ENCODE measurements around the gene PRELP.
"Not testable (repeated sequence)": the region's sequence is repeated elsewhere in the genome, so short reads cannot be mapped to it uniquely, and the experiment has no call there.

PRELP gene

GRCh38 chr1:203475012-203475981, at the start of gene PRELP:
Gene PRELP, plus strand, starts transcription at chr1:203475806. Its CDS starts 7,379 bp downstream, at chr1:203483185.
- DNase-seq = no peak

DNA sequence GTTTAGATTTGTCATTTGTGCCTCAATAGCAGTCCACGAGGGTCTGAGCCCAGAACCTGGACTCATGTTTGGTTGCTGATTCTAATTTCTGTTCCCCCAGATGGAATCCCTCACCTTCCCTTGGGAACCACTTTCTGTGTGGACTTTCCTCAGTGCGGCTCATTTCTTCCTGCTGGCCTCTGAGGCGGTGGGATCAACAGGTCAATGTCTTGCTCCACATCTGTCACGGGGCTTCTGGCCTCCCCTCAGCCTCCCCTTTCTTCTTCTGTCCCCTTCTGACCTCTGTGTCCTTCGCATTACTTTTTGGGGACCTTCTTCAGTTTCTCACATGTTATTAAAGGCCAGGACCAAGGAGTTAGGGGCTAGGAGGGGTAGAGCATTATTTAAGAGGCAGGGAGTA, 49.2 kb upstream of the PRELP start:
- no peak for DNase-seq

DNA sequence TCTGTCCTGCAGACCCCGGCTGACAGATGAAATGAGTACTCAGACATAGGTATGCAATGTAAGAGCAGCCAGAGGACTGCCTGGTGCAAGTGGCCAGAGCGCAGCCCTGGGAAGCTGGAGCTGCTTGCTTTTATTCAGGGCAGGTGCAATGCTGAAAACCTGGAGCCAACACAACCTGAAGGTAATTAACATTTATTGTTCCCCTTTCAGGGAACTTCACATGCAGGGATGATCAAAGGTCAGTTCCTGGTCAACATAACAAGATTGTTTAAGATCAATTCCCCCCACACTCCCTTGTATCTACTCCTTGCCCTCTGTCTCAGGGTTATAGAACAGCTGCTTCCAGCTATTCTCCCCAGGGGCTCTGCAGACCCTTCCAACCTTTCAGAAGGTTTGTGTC, 48.7 kb upstream of the PRELP start:
- no peak for DNase-seq

DNA sequence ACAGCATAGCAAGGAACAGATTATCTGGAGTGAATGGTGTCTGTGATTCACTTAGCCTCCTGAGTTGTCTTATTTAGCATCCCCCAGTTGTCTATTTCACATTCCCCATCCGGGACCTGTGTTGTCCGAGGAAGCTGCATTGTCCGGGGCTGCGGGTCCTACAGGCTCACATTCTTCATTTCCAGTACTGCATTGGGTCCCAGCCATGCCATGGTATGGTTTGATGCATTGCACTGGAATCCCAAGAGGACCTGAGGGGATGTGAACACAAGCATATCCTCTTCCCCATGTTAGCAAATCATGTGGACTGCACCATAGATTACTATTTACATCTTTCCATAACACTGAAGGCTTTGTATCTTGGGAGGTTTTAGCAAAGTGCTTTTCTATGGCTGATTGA, 48.2 kb upstream of the PRELP start:
- DNase-seq = no peak

- DNase-seq = no peak
Observed at GRCh38 chr1:203428981-203429599, 46.5 kb upstream of the PRELP start.

- no peak for DNase-seq
Observed at GRCh38 chr1:203435615-203436014, 40.0 kb upstream of the PRELP start.

DNA sequence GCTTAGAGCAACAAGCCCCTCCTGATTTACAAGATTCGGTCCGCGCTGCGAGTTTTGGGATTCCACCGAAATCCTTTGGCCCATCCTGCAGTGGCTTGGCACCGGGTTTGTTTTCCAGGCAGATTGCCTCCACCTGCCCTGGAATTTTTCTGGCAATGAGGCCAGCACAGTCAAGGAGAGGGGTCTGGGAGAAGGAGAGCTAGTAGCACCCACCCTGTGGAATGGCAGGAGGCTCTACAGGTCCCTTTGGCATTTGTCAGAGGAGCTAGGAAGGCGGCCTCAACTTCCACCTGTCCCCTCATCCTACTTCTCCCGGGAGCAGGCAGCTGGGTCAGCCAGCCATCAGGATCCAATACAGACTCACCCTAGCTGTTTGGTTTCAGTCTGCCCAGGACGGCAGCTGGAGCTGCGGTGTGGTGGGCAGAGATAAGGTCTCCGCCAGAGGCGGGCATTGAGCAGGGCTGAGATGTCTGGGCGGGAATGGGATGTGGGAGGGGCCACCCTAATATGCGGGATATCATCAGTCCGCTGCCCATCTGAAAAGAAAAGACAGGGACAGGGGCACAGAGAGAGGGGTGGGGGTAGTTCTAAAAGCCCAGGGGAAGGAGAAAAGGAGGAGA, 37.8 kb upstream of the PRELP start:
- no peak for DNase-seq

- DNase-seq = no peak
Observed at GRCh38 chr1:203439131-203439730, 36.4 kb upstream of the PRELP start.

DNA sequence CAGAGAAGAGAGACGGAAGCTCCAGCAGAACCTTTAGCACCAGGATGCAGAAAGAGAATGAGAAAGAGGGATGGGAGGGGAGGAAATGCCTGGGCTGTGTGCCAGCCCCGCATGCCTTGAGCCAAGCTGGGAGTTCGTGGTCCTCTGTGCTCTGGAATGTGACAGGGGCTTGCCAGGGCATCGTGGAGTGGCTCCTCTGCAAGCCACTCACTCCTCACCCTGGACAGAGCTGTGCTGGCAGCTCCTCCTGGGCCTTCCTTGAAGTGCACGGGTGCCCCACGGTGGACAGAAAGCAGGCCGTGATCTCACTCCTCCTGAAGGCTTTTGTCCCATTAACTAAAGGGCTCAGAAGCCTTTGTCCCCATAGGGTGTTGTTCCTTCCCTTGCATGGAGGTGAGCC, 34.8 kb upstream of the PRELP start:
- no peak for DNase-seq

DNA sequence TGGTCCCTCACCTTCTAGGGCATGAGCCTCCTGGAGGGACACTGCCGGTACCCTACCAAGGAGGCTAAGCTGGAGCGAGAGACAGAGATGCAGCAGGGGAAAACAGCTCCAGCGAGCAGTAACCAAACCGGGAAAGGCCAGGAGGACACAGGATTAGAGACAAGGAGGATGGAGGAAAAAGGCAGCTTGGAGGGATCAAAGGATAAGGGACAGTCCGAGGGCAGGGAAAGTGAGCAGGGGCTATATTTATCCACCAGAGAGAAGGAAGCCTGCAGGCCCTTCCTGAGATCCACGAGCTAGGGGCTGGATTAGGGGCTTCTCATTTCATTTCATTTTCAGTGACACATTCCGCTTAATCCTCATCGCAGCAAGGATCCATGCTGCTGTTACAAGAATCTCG, 33.8 kb upstream of the PRELP start:
- no peak for DNase-seq

DNA sequence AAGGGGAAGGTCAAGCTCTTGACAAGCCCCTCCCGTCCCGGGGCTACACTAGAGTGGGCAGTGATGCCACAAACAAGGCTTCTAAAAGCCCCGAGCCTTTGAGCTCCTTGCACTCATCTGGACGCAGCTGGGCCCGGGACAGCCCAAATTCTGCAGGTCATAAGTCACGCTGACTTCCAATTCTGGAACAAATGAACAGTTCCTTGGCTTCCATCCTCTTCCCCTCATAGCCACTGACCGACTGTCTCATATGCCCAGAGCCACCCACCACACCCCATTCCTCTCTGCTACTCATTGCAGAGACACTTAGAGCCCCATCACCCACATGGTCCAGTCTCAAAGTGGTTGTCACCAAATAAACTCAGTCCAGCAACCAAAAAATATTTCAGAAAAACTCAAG, 32.8 kb upstream of the PRELP start:
- DNase-seq = no peak

GRCh38 chr1:203443296-203443695, 32.3 kb upstream of the PRELP start:
- no peak for DNase-seq

GRCh38 chr1:203444171-203444576, 31.4 kb upstream of the PRELP start:
- DNase-seq = no peak

DNA sequence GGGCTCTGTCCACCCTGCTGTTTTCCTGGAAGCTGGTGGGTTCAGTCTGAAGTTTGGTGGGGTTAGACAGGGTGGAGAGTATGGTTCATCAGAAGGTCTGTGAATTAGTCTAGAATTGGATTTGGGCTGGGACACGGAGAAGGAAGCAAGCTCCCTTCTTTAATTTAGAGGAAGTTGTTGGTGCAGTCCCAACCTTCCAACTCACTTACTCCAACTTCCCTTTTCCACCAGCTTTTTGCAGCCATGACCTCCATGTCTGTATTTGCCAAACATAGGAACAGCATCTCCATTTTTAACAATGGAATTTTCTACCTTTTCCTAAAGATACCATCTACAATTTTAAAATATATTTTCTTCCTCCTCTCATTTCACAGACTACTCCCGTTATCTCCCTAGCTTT, 28.5 kb upstream of the PRELP start:
- no peak for DNase-seq

DNA sequence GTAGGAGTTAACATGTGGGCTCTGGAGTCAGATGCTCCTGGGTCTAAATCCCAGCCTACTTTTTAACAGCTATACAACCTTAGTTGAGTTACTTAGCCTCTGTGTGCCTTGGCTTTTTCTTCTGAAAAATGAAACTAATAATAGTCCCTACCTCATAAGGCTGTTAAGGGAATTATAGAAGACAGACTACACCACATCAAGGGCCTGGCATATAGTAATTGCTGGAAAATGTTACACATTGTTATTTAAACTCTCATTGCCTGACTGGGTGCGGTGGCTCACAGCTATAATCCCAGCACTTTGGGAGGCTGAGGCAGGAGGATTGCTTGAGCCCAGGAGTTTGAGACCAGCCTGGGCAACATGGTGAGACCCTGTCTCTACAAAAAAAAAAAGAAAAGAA, 28.0 kb upstream of the PRELP start:
- DNase-seq = not testable (repeated sequence)

DNA sequence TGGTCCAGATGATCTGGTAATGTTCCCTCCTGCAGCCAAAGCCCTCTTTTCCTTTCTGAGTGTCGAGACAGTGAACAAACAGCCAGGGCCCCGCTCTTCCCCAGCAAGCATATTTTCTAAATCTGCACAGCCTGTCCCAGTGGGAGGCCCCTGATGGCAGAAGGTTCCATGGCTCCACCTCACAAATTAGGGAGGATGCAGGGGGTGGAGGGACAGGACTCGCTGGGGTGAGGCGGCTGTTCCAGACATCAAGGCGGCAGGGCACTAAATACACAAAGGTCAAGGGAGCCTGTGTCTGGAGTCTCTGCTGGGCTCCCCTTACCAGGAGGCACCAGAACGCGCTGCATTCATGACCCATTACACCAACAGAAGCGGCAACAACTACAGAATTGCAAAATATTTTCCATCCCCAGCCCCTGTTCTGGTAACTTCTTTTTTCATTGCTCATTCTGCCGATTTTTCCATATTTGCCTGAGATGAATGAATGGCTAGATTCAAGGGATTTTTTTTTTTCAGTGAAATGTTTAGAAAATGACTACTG, 27.0 kb upstream of the PRELP start:
- DNase-seq = no peak

DNA sequence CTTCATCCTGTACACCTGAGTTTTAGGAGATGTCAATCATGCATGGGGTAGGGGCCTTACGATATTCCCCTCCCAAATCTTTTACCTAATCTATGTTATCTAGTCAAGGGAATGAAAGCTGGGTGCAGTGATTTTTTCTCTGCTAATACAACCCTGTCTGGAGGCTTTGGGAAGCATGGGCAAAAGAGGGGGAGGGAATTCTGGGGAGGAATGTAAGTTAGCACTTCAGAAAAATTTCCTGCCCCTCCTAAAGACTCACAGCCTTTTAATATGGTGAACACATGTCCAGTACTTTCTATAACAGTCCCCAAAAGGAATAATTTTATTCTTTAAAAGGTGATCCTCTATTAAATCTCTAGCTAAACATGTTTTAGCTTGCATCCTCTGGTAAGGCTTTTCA, 25.6 kb upstream of the PRELP start:
- DNase-seq = no peak

DNA sequence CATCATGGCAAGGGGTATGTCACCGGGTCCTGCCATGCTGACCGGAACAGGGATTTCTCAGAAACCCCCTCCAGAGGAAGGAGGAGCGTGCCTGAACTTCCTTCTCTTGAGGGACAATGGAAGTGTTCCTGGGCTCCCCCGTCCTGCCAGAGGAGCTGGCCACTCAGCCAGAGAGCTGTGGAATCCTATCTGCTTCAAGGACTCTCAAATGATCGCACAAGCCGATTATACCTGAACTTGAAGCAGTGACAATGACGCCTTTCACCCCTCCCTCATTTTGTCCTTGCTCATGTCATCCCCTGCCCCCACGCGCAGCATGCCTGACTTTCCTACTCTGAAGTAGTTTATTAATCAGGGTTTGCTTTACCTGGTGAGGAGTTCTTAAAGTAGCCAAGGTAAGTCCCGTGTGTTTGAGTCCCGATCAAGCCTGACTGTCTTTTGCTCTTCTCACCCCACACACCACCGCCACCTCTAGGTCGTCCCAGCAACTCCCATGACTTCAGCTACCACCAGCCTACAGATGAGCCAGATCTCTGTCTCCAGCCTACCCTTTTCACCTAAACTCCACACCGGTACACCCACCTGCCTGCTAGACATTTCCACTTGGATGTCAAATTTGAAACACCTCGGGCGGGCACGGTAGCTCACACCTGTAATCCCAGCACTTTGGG, 25.0 kb upstream of the PRELP start:
- DNase-seq = no peak

GRCh38 chr1:203451836-203452784, 23.5 kb upstream of the PRELP start:
- DNase-seq = no peak

GRCh38 chr1:203453016-203453415, 22.6 kb upstream of the PRELP start:
- no peak for DNase-seq

GRCh38 chr1:203453616-203454015, 22.0 kb upstream of the PRELP start:
- DNase-seq = no peak

Measured in activated CD4-positive, alpha-beta T cell treated with anti-CD3 and anti-CD28 coated beads, Interleukin-2, amount 50 U/mL, for 48 hours (primary cell).